NB4 (cell line): ENCODE data around the gene GCSAML.

Experiments
- POLR2A ChIP-seq: IDR thresholded peaks from 2 replicates; pipeline ENCODE4 v1.6.1; 2011; ENCODE audit warnings: mild to moderate bottlenecking; ENCODE audit not compliant: insufficient read length; ENCODE audit errors: extremely low read depth
- TF ChIP-seq, protein P1 (sequence below): IDR thresholded peaks from one replicate; pipeline ENCODE4 v1.5.1; 2012; ENCODE audit warnings: low read depth, low read length

DNA sequence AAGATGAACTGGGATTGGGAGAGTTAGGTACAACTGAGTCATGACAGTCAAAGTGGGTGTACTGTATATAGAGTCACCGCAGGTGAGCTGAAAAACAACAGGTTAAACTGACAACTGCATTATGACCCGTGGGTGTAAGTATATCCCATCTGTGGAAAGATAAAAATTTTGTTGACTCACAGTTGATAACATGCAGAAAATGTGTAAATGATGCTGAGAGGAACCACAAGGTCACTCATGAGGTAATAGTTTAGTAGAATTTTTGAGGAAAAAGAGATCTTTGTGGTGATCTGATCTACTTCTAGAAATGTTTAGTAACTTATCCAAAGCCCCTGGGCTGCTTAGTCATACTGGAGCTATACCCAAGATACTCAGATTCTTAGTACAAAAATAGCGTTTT, 13.5 kb upstream of the GCSAML start:
- TF ChIP-seq, protein P1, sequence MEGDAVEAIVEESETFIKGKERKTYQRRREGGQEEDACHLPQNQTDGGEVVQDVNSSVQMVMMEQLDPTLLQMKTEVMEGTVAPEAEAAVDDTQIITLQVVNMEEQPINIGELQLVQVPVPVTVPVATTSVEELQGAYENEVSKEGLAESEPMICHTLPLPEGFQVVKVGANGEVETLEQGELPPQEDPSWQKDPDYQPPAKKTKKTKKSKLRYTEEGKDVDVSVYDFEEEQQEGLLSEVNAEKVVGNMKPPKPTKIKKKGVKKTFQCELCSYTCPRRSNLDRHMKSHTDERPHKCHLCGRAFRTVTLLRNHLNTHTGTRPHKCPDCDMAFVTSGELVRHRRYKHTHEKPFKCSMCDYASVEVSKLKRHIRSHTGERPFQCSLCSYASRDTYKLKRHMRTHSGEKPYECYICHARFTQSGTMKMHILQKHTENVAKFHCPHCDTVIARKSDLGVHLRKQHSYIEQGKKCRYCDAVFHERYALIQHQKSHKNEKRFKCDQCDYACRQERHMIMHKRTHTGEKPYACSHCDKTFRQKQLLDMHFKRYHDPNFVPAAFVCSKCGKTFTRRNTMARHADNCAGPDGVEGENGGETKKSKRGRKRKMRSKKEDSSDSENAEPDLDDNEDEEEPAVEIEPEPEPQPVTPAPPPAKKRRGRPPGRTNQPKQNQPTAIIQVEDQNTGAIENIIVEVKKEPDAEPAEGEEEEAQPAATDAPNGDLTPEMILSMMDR = no peak
- TF ChIP-seq POLR2A = no peak
